Measurements from ENCODE around the gene GRIN2C.
"Not testable (repeated sequence)": the region's sequence is repeated elsewhere in the genome, so short reads cannot be mapped to it uniquely, and the experiment has no call there.

Gene GRIN2C

GRCh38 chr17:74878658-74879057 lies 19.0 kb upstream of the GRIN2C start:
- no peak for DNase-seq

GRCh38 chr17:74877592-74878548 lies 18.2 kb upstream of the GRIN2C start:
- no peak for DNase-seq

- no peak for DNase-seq
These were observed 16.4 kb upstream of the GRIN2C start for GRCh38 chr17:74875977-74876593.

DNA sequence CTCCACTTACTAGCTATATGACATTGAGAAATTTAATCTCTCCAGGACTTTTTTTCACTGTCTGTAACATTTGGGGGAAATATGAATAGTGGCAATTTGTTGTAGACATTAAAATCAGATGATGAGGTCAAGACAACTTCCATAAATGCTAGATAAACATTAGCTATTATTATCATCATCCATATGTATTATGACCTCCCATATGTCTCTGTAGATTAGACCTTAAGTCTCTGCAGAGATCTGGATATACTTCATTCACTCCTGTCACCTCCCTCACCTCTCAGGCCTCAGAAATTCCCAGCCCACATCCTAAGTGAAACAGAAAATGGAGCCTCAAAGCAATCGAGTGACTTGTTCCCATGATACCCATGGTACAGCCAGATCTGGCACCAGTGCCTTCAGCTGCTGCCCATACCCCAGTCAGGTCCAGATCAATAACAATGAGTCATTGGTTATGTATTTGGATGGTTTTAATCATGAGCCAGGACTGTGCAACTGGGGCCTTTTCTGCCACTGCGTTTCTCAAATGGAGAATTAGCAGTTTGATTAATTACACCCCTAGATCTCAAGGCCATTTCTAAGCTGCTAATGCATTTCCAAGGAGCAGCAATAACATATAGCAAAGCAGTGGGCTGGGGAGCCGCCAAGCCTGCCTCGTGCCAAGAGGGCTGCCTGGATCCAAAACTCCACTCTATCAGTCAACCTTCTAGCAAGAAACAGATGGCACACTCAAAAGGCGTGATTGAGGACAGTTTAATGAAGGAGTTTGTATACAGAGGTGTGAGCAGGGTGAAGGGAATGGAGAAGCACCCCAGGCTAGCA lies 15.7 kb upstream of the GRIN2C start:
- no peak for DNase-seq

GRCh38 chr17:74874615-74875037 lies 14.9 kb upstream of the GRIN2C start:
- no peak for DNase-seq

- DNase-seq, result no peak
These were observed 14.4 kb upstream of the GRIN2C start for GRCh38 chr17:74873874-74874614.

- peak; percentile 100 for DNase-seq
These were observed 13.6 kb upstream of the GRIN2C start for GRCh38 chr17:74873037-74873873.

DNA sequence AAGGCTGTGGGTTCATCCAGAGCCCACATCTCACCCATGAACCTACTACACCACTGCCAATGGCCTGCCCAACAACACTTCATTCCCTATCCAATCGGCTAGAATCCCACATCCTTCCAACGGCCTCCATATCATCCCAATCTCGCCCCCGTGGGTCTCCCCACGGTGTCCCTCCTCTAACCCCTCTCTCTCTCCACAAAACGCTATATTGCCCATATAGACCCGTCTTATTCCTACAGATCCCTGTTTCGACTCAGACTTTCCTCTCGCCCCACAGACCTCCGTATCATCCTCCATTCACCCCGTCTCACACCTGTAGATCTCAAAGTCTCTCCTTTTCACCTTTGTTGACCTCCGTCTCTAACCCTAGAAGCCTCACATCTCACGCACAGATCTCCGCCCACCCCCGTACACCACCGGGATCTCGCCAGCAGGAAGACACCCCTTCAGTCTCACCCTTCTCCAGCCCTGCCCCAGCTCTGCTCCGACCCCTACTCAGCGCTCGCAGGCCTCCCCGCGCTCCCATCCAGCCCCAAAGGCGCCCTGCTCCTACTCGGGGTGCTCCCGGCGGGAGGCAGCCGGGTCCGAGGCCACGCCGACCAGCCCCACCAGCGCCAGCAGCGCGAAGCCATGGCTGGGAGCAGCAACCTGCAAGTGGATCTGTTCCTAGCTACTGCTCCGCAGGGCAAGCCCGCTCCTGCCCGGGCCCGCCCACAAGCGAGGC lies 12.8 kb upstream of the GRIN2C start, which contains the start of gene FDXR:
TSS of gene FDXR (minus strand) at position 682 of the 724 bp plus-strand sequence. CDS start at position 632, 50 bp downstream.
- no peak for DNase-seq

DNA sequence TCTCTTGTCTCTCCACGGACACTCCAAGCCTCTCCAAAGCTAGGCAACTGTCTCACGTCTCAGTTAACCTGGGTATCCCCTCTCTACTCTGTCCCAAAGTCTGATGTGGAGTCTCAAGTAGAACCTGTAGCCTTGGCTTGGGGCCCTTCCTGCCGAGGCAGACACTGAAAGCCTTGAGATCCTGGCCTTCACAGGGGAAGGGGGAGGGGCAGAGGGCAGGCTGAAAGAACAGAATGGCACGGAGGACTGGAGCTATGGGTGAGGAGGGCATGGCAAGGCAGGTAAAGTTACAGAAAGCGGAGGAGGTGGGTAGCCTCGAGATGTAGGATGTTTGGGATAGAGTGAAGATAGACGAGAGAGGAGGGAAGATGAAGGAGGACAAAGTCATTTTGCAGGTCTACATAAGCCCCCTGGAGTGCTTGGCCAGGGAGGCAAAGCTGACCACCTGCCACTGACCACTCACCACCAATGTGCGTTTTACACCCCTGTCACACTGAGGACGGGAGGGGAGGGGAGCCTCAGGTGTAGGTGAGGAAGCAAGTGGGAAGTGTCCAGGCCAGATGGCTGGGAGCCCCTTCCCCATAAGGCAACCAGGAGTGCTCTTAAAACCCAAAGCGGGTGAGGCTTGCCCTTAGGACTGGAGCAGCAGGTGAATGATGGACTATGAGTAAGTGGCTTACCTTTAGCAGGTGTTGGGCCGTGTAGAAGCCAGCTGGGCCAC lies 11.8 kb upstream of the GRIN2C start:
- no peak for DNase-seq

DNA sequence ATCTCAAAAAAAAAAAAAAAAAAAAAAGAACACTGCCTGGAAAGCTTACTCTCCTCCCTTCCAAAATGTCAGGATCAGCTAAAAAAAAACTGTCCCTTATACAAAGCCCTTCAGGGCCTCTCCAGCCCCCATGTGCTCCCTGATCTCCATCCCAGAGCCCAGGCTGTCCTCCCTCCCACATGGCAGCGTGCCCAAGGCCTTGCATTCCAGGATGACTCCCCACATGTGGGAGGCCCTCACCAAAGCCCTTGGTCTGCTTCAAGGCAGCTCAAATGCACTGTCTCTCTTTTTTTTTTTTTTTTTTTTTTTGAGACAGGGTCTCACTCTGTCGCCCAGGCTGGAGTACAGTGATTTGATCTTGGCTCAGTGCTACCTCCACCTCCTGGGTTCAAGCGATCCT lies 10.8 kb upstream of the GRIN2C start:
- DNase-seq, result no peak

DNA sequence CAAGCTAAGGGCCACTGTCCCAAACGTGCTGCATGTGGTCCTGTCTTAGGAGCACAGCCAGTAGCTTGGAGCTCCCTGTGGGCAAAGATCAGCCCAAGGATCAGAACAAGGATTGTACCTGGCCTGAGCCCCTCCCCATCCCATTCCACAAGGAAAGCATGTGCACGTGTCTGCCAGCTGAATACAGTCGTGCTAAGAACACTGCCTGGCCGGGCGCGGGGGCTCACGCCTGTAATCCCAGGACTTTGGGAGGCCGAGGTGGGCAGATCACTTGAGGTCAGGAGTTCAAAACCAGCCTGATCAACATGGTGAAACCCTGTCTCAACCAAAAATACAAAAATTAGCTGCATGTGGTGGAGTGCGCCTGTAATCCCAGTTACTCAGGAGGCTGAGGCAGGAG lies 10.3 kb upstream of the GRIN2C start:
- not testable (repeated sequence) for DNase-seq

DNA sequence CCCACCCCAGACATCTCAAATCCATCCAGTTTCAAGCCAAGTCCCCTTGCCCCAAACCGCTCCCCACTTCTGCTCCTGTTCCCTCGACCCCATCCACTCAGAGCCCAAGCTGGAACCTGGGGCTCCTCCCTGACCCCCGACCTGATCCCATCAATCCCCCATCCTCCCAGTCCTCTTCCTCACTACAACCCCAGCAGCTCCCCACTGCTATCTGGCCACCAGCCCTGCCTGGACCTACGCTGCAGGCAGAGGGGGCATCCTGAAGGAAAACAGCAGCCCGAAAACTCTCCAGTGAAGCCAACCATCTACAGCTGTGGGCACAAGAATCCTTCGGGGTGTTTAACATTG lies 9.2 kb upstream of the GRIN2C start:
- DNase-seq, result no peak

DNA sequence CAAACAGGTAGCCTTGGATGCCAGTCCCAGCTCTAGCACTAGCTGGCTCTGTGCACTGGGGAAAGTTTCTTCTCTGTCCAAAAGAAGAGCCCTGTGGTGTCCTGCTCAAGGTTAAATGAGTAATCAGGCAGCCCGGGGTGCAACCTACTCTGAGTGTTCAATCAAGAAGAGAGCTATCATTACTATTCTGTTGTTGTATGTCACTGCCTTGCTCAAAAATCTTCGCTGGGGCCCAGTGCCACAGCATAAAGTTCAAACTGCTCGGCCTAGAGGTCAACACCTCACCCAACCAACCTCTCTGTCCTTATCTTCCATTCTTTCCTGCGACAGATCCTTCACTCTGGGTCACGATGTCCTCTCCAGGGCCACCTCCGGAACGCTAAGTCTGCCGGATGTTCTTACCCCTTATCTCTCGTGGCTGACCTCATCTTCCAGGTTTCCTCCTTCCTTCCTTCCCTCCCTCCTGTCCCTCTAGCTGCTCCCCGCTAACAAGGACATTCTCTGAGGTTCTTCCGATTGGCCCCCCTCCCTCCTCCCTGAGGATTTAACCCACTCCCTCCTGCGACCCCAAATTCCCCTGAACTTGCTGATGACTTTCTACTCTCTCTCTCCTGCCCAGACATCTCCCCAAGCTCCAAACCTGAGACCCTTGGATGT lies 8.7 kb upstream of the GRIN2C start:
- DNase-seq, result no peak

DNA sequence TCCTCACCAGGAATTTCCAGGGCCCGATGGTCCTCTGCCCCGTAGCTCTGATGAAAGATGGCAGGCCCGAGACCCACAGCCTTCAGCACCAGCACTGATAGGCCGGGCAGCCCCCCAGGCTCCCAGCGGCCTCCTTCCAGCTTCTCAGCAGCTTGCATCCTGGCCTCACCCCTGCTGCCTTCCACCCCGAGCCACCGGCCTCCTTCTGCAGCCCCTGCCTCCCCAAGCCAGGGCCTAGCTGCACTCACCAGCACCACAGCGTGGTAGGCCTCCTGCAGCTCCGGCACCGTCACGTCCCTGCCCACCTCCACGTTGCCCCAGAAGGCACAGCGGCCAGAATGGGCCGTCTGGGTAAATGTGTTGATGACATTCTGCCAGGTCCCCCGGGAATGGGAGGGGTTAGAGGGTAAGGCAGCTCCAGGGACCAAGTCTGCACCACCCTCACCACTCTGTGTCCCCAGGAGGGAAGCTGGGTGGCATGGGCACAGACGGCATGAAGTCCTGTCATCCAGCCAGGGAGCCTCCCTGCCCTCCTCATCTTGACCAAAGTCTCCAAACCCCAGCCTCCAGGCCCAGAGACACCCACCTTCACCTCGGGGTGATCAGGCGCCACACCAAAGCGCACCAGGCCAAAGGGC lies 6.6 kb upstream of the GRIN2C start:
- no peak for DNase-seq

DNA sequence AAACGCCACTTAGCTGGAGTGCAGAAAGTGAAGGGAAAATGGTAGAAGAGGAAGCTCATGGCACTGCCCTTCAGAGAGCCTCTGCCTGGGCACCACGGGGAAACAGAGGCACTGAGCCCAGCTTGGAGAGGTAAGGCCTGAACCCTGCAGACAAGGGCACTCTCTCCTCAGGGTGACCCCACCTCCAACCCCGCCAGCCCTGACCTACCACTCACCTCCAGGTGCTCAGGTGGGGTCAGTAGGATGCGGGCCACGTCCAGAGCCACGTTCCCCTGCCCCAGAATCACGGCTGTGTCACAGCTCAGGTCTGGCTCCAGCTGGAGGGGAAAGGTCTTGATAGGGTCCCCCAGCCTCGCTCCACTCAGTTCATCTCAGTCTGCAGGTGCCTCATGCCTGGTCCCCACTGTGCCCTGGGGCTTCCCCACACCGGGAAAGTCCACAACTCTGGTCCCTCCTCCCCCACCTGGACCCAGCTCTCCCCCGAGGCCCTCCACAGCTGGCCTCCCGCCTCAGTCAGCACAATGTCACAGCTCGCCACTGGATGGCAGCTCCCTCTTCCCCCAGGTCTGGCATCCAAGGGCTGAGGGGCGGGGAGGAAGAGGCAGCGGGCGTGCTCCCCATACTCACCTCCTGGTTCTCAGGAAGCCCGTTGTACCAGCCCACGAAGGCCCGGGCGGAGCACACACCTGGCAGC lies 6.0 kb upstream of the GRIN2C start:
- no peak for DNase-seq

DNA sequence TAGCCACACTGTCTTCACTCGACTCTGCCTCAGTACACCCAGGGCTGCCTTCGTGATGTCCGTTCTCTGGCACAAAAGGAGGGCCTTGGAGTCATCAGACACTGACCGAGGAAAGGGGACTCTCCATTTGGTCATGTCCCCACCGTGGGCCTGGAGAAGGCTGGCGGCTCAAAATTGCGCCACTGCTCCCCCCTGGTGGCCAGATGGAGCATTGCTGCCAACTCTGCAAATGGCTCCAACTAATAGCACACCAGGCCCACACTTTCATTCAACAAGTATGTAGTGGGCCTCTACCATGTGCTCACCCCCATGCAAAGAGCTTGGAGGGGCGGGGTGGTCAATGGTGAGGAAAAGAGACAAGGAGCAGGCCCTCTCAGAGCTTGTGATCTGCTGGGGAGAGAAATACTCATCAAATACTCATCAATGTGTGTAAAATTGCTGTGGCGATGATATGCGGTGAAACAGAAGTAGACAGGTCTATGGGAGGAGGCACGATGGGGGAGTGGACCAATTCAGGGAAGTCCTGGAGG lies 5.2 kb upstream of the GRIN2C start:
- DNase-seq, result peak; percentile 81

DNA sequence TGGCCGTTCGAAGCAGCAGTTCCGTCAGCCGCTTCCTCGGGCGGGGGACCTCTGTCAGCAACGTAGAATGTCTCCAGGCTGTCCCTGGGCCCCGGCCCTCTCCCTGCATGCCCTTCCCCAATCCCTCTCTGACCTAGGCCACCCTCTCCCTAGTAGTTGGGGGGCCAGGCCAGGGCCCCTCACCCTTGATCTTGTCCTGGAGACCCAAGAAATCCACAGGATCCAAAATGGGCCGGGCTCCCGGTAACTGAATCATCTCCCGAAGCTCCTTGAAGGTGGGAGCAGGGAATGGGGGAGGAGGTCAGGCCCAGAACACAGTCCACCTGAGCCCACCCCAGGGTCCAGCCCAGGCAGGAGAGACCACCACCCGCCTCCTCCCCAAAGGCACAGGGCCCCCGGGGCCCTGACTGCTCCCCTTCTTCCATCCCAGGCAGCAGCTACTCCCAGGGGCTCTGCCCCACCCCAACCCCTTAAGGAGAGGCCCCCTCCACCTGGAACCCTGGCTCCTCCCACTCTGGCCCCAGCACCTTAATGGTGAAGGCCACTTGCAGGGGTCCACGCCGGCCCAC lies 4.7 kb upstream of the GRIN2C start:
- DNase-seq, result no peak

Measured in activated CD4-positive, alpha-beta T cell treated with anti-CD3 and anti-CD28 coated beads for 48 hours (primary cell).